GM18873 (cell line): Measurements from ENCODE around the gene PRKG1.
"Not testable (repeated sequence)": the region's sequence is repeated elsewhere in the genome, so short reads cannot be mapped to it uniquely, and the experiment has no call there.

Experiments used
- ATAC-seq: cut with Tn5 transposase; IDR thresholded peaks from one replicate; pipeline ENCODE4 v1.9.1; 2021; ENCODE audit warnings: mild to moderate bottlenecking, moderate library complexity, moderate number of reproducible peaks; ENCODE audit not compliant: unreplicated experiment, low FRiP score

The PRKG1 gene

DNA sequence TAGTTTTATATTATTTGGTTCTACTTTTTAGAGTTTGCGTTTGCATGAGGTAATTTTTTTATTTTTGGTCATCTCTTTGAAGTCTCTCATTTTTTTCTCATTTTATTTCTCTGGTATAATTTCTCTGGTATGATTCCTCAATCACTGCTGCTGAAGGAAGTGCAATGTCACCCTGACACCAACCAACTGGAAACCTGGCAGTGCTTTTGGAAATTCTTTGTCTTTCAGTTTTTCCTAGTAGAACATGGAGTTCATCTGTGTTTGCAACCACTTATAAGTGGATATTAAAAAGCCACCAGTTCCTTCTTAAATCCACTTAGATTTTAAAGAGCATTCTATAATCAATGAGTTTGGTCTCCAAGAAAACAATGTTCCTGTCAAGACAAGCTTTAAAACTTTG, 291.8 kb downstream of the PRKG1 start:
- ATAC-seq = no peak

DNA sequence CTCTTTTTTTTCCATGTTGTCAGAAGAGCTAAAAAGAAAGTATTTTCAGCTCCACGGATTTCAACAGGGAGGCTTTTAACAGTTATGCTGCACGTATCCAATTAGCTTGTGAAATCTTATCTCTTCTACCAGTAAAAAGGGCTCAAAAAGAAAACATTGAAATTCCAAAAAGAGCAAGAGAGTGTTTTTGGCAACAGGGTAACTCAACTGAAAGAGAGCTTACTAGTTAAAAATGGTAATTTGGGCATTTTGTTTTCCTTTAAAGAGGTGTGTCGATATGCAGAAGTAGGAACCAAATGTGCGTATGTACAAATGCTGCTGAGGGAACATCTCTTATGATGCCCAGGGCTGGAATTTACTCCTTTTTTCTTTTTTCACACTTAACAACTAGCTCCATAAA, 292.8 kb downstream of the PRKG1 start:
- ATAC-seq = no peak

DNA sequence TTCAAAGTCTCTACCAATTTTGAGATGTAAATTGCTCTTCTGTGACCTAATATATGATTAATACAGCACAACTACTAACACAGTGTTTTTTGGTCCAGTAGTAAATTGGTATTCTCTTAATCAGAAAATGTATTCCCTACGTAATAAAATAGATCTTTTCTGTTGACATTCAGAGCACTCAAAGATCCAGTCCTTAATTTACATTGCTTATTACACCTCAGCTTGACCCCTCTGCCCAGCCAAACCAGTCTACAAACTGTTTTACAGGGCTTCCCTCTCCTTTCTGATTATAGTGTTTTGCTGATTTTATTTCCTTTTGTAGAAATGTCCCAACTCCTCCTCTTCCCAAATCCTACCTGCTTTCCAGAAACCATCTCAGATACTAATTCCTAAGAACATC, 293.4 kb downstream of the PRKG1 start:
- no peak for ATAC-seq

DNA sequence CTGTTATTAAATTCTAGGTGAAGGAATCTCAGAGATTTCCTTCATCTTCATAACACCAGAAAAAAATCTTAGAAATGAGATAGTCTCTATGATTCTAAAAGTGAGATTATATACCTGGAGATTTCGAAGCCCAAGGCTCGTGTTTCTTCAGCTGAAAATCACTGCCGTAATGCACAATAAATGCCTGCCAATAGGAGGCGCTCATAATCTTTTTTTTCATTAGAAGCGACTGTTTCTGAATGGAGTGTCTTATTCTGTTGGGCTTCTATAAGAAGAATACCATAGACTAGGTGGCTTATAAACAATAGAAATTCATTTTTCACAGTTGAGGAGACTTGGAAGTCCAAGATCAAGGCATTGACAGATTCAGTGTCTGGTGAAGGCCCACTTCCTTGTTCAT, 294.7 kb downstream of the PRKG1 start:
- ATAC-seq = no peak

DNA sequence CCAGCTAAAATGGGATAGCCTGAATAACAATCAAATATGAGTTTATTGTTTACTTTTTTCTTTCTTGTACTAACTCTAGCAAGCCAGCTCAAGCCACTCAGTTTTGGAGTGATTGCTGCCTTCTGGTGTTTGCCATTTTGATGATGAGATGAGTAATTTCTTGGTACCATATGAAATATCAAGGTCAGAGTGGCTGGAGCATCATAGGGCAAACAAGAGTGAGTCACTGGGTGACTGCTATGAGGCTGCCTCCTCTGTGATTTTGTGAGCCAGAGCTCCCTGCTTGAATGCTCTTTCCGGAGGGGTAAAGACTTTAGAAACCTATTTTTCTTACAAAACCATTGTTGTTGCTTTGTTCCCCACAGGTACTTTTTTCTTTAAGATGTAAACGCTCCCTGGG, 295.6 kb downstream of the PRKG1 start:
- no peak for ATAC-seq

DNA sequence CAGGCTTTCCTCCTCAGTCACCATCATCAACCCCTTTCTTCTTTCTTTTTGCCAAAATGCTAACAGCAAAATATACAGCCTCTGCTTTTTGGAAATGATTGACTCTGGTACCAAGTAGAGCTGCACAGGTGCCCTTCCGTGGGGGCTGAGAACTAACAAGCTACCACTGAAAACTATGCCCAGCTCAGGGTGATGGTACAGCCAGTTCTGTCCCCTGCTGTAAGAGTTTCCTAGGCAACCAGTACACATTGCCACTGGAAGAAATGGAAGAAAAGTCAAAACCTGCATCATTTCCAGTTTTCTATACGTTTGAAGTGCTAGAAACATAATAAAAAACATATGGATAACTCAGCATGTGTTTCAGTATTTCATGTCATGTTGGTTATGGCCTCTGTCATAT, 297.5 kb downstream of the PRKG1 start:
- ATAC-seq = no peak

DNA sequence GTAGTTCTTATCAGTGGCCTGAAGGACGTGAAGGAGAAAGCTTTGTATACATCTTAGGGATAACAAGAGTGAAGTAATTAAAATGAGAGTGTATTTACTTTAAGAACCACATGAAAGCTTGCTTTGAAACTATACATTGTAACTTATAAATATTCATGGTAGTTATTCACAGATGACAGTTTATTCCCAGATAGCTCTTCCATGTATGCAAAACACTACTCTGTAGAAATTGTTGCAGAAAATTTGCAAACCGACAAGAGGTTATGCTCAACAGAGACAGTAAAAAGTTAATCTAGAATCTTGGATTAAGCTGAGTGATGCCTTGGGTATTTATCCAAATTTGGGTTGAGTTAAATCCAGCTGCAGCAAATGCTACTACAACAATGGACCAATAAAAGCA, 301.5 kb downstream of the PRKG1 start:
- ATAC-seq = no peak

DNA sequence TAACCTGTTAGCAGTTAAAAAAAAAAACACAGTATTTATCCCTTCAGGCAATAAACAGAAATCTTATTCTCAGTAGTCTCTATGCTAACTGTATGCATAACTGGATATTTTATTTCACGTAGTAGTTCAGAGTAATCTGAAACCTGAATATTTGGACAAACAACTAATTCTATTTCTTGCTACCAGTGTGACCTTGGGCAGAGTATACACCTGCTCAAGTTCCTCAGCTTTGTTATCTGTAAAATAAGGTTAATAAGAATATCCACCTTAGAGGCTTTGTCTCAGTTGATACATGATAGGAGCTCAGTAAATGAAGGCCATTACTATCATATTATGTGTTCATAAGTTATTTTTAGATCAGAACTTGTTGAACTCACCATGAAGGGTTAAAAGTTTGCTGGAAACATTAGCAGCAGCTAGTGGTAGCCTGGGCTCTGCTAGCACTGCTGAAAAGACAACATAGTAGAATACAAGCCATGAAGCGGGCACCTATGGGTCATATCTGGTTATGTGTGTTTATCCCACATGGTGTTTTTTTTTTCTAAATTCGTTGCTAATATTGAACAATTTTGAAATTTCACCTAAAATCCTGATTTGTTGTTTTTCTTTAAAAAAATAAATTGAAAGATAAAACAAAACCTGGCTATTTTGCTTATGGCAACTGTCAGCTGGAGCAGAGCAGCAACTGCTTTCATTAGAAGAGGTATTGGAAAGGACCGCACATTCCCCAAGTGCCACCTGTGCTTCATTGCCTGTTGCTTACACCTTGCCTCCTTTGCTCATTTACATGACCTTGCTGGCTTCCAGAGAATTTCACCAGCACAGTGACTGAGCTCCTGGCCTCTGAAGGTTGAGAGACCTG, 303.0 kb downstream of the PRKG1 start:
- no peak for ATAC-seq

DNA sequence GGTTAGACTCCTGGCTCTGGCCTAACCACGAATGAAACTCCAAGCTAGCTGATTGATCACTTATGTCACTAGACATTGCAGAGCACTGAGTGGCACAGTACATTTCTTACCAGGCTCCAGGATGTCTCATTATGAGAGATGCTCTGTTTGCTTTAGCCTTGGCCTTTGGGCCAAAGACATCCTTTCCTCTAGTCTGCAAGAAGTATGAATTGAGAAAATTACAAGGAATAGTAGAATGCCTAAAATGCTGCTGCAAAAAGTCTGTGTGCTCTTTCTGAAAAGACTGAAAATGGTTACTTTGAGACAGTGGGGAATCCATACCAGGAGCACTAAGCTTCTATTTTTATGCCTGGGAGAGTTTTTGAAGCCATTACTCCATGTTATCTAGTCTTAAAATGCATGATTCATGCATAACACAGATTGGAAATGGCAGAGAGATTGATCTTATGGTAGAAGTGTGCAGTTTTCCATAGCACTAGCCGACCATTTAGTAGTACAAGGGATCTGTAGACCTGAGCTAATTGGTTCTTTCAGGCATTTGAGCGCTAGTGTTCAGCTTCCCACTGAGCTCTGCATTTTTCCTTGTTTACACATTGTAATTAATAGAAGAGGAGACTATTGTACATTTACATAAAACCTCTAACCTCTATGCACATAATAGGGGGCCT, 303.8 kb downstream of the PRKG1 start:
- ATAC-seq = no peak

DNA sequence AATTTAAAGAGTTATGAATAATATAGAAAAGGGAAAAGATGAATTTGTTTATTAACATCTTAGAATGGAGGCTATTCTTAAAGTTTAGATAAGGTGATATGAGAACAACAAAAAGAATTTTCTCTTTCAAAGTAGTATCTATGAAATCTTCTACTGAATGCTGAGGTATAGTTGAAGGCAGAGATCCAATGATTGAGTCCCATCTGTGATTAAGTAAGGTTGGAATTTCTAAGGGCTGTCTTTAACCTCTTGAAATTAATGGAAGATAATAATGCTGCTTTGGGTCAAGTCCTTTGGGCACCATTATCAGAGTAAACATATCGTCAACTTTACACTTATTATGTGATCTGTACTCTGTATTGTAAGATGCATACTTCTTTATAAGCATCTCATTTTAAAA, 307.9 kb downstream of the PRKG1 start:
- ATAC-seq = no peak

DNA sequence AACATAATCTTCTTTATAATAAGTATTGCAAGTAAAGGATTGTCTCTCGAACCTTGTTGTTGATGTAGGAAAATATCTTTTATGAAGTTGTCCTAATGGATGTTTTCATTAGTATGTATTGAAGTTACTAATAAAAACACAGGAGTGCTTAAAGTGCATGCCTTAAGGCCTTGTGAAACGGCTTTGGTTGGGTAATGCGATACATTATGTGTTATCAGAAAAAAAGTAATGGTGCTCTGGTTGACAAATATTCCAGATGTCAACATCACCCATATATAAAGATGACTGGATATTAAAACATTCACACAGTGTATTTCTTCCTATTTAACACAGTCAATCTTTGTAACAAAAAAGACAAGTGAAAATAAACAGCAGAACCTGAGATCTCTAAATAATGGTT, 310.7 kb downstream of the PRKG1 start:
- ATAC-seq = no peak

DNA sequence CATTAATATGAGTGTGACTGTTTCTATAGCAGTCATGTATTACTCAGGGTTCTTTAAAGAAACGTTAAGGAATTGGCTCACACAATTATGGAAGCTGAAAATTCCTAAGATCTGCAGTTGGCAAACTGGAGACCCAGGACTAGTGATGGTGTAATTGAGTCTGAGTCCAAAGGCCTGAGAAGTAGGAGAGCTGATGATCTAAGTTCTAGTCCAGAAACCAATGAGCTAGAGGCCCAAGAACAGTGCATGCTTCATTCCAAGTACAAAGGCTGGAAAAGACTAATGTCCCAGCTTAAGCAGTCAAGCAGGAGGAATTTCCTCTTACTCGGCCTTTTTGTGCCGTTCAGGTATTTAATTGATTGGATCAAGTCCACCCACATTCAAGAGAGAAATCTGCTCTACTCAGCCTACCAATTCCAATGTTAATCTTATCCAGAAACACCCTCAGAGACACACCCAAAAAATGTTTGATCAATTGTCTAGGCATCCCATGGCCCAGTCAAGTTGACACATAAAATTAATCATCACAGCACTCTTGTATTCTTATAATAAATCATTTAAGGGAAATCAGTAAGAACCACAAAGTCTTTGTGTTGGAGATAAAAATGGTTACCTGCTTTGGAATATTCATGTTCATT, 312.1 kb downstream of the PRKG1 start:
- ATAC-seq = no peak

DNA sequence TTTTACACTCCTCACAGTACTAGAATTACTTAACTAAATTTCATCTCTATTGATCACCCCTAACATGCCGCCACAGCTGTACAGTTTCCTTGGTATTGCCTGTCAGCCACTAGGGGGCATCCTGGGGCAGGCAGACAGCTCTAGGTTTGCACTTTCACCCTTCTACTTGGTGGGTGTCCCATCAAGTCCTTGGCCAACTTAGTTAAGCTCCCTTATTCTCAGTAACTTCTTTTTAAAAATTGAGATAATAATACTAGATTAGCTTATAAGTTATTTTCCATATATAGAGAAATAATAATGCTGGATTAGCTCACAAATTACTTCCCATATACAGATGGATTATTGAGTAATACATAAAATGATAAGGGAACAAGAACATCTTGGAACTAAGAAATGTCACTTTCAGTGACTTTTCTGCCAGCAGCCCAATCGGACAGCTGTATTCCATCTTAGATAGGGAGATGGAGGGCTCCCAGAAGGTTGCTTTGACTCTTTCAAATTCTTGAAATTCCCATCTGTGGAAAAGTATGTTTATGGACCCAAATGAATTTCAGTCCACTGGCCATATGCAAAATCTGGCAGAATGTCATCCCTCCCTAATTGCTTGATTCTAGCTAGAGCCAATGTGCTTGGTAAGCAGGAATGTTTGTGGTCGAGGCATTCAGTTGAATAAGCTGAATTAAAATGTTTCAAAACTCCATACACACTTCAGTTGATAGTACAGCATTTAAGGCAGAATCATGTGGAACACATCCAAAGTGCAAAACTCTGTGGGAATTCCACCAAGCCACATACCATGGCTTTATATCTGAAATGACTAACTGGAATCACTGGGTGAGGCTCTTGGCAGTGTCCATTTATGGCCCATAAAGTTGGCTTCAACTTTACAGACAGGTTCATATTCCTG, 315.4 kb downstream of the PRKG1 start:
- peak; percentile 87 for ATAC-seq

DNA sequence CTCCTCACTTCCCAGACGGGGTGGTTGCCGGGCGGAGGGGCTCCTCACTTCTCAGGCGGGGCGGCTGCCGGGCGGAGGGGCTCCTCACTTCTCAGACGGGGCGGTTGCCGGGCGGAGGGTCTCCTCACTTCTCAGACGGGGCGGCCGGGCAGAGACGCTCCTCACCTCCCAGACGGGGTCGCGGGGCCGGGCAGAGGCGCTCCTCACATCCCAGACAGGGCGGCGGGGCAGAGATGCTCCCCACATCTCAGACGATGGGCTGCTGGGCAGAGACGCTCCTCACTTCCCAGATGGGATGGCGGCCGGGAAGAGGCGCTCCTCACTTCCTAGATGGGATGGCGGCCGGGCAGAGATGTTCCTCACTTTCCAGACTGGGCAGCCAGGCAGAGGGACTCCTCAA, 318.7 kb downstream of the PRKG1 start:
- not testable (repeated sequence) for ATAC-seq

DNA sequence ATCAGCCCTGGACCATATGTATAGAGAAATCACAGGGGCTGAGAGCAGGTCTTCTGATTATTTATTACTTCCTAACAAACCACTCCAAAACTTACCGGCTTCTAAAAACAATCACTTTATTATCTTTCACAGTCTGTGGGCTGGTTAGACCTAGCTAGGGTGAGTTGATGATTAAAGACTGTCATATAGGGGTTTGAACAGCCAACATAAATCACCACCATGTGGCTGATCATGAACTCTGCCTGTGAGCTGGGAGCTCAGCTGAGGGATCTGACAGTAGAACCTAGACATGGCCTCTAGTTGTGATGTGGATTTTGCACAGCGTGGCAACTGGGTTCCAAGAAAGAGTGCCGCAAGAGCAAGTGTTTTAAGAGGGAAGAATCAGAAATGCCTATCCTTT, 319.8 kb downstream of the PRKG1 start:
- ATAC-seq = no peak

DNA sequence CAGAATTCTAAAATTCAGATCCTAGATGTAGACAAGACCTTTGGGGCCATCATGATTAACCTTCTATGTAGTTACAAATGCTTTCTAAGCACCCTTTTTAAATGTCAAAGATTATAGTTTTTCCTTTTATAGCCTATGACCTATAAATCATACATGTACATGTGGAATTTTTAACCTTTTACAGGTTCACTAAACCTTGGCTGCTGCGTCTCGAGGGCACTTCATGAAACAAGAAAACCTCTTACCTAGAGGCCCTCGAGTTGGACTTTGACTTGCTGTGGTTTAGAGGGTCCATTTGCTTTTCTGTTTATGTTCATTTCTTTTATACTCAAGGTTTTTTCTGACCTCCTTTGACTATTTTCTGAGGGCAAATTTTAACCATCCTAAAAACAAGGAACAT, 323.0 kb downstream of the PRKG1 start:
- no peak for ATAC-seq

DNA sequence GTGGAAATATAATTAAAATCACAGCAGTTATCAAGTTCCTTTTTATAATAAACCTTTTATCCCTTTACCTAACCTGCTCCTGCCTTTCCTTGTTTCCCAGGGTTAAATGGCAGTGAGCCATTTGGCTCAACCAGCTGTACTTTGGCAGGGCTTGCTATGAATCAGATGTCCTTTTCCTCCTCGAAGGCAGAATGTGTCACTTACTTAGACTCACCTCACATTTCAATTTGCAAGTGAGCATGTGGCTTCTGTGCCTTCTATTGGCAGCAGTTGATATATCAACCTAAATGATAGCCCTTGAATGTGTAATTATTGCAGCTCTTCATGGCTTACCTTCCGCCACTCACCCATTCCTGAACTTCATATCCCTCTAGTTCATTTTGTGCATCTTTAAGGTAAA, 323.4 kb downstream of the PRKG1 start:
- ATAC-seq = no peak

DNA sequence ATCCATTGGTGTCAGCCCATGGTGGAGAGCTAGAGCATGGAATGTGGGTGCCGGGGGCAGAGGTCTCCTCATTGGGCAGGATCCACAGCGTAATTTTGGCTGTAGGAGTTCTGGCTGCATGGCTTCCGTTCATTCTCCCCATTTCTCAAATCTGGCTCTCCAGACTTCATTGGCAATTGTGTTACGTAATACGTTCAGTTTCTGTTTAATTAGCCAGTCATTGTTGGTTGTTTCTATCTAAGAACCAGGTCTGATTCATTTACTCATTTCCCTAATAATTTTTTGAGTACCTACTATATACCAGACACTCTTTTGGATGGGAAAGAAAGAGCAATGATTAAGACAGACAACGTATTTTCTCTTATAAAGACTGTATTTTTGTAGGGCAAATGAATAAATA, 325.6 kb downstream of the PRKG1 start:
- no peak for ATAC-seq

DNA sequence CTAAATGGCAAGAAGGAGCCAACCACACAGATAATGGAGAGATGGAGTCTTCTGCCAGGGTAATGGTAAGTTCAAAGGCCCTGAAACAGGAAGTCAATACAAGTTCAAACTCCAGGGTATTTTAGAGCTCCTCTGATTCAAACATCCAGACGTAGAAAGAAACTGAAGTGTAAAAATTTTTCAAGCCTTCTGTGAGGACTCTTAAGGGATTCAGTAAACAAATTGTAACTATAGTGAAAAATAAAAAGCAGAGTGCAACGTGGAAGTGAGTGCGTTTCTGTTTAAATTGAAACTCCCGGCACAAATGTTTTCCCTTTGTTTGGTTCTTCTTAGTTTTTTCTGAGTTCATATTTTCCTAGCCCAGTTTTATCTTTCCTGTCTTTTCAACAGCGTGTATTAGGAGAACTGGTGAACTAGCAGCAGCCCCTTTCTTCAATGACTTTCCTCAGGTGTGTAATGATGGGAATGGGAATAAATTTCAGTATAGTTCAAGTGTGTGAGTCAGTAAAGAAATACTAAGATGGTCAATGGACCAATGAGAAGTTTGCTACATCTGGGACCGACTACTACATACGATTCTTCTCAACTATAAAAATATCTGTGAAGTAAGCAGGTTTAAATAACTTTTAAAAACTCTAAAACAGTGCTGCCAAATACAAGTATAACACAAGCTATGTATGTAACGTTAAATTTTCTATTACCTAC, 326.3 kb downstream of the PRKG1 start:
- ATAC-seq = no peak

DNA sequence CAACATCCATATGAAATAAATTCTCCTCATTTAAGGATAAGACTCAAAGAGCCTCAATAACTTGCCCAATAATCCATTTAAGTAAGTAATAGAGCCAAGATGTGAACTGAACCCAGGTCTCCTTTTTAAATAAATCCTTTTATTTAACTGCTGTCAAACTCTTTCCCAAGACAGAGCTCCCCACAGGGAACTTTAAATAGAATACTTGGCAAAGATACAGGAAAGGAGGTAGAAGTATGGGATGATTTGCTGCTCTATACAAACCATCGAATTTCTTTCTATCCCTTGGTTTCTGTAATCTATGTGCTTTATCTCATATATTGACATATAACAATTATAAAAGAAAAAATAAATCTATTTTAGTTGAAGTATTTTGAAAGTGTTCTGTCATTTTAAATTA, 329.2 kb downstream of the PRKG1 start:
- ATAC-seq = no peak
